ENCODE data around the gene ZNF526.
A peak's percentile ranks its signal among the peaks of the same experiment; 100 is the strongest.

ZNF526 gene

DNA sequence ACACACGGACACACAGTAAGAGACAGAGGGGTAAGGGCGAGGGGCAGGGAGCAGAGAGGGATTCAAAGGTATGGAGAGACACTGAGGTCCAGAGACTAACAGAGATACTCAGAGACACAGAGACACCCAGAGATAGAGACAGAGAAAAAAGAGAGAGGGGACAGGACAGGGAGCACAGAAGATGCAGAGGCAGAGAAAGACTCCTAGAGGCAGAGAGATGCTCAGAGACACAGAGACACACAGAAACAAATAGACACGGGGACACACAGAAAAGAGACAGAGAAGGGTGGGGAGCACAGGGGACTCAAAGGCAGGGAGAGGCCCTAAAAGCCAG lies 42.5 kb upstream of the ZNF526 start:
- no peaks in the 10 kb centered on the region for H3K79me2 ChIP-seq (ENCODE audit: insufficient read depth, low read length)
- peaks cover 3% of the 10 kb centered on the region; the same call in 1 of the 2 replicates for H3K27me3 ChIP-seq (ENCODE audit: insufficient read depth, low read length)
- H2AFZ ChIP-seq (ENCODE audit: low read length), result no peak overlapping the region
- no peak overlapping the region for H3K27ac ChIP-seq (ENCODE audit: low read depth, low read length, poor library complexity, severe bottlenecking)
- H3K9me3 ChIP-seq (ENCODE audit: low read length), result no peaks in the 10 kb centered on the region
- no peak for TF ChIP-seq EZH2 (IDR thresholded peaks at IDR 0.05; ENCODE audit: borderline replicate concordance, low read length)
- TF ChIP-seq, protein P1, sequence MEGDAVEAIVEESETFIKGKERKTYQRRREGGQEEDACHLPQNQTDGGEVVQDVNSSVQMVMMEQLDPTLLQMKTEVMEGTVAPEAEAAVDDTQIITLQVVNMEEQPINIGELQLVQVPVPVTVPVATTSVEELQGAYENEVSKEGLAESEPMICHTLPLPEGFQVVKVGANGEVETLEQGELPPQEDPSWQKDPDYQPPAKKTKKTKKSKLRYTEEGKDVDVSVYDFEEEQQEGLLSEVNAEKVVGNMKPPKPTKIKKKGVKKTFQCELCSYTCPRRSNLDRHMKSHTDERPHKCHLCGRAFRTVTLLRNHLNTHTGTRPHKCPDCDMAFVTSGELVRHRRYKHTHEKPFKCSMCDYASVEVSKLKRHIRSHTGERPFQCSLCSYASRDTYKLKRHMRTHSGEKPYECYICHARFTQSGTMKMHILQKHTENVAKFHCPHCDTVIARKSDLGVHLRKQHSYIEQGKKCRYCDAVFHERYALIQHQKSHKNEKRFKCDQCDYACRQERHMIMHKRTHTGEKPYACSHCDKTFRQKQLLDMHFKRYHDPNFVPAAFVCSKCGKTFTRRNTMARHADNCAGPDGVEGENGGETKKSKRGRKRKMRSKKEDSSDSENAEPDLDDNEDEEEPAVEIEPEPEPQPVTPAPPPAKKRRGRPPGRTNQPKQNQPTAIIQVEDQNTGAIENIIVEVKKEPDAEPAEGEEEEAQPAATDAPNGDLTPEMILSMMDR (IDR thresholded peaks at IDR 0.05; ENCODE audit: low read length), result no peak
- no peak overlapping the region; the same call in 1 of the 2 replicates for H3K9ac ChIP-seq (ENCODE audit: low read length)
- H3K36me3 ChIP-seq (ENCODE audit: insufficient read depth, low read length), result no peaks in the 10 kb centered on the region
- peaks cover 14% of the 10 kb centered on the region for H3K4me1 ChIP-seq (ENCODE audit: insufficient read depth, low read length, severe bottlenecking)
- H3K4me3 ChIP-seq (ENCODE audit: low read depth, low read length, poor library complexity, severe bottlenecking), result peak overlapping the region; percentile 48
- no peaks in the 10 kb centered on the region for H4K20me1 ChIP-seq (ENCODE audit: insufficient read depth, low read length)
- H3K4me2 ChIP-seq (ENCODE audit: low read length), result peak overlapping the region; percentile 60
- H3F3A ChIP-seq (ENCODE audit: insufficient read depth, low read length), result 0 out of 2 replicates have a peak, but pooled peaks cover 5% of the 10 kb centered on the region
- H3K9me2 ChIP-seq (ENCODE audit: low read depth, low read length), result no peaks in the 10 kb centered on the region

DNA sequence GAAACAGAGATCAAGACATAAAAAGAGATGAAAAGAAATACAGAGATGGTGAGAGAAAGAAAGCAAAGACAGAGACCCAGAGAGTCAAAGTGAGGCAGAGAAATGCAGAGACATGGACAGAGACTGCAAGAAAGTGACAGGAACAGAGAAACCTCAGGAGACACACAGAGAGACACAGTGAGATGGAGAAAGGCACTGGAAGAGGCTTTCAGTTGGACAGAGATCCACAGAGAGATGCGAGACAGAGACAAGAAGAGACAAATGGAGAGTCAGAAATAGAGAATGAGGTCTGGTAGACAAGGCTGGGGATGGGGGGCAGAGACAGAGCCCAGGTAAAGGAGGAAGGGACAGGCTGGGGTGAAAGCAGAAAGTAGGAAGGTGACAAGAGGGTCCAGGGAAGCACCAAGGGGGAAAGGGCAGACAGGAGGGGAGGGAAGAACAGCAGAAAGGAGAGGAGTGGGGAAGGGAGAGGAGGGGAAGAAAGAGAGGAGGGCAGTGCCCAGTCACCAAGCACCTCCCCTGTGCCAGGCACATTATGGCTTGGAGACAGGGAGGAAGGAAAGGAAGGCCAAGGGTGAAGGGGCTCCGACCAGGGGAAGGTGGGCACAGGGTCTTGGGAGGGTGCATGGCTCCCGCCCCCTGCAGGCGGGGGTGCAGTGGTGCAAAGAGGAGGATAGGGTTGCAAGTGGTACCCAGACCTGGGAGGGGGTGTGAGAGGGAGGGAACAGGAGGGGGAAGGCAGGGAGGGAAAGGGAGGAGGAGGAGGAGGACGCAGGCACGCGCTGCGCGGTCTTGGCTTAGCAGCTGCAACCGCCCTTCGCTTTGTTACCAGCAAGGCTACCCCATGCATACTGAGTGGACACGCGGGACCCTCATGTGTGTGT lies 41.1 kb upstream of the ZNF526 start:
- no peak overlapping the region for H3K27ac ChIP-seq (ENCODE audit: low read depth, low read length, poor library complexity, severe bottlenecking)
- H3K9me3 ChIP-seq (ENCODE audit: low read length), result no peaks in the 10 kb centered on the region
- no peaks in the 10 kb centered on the region for H3K36me3 ChIP-seq (ENCODE audit: insufficient read depth, low read length)
- H3K9me2 ChIP-seq (ENCODE audit: low read depth, low read length), result no peaks in the 10 kb centered on the region
- TF ChIP-seq, protein P1 (IDR thresholded peaks at IDR 0.05; ENCODE audit: low read length), result peak; percentile 63
- TF ChIP-seq EZH2 (IDR thresholded peaks at IDR 0.05; ENCODE audit: borderline replicate concordance, low read length), result no peak
- H3K4me2 ChIP-seq (ENCODE audit: low read length), result no peak overlapping the region
- no peaks in the 10 kb centered on the region for H4K20me1 ChIP-seq (ENCODE audit: insufficient read depth, low read length)
- H3F3A ChIP-seq (ENCODE audit: insufficient read depth, low read length), result 0 out of 2 replicates have a peak, but pooled peaks cover 5% of the 10 kb centered on the region
- no peaks in the 10 kb centered on the region for H3K79me2 ChIP-seq (ENCODE audit: insufficient read depth, low read length)
- H3K4me1 ChIP-seq (ENCODE audit: insufficient read depth, low read length, severe bottlenecking), result peaks cover 14% of the 10 kb centered on the region
- no peak overlapping the region for H3K9ac ChIP-seq (ENCODE audit: low read length)
- H3K27me3 ChIP-seq (ENCODE audit: insufficient read depth, low read length), result peaks cover 3% of the 10 kb centered on the region; the same call in 1 of the 2 replicates
- H2AFZ ChIP-seq (ENCODE audit: low read length), result no peak overlapping the region
- no peak overlapping the region for H3K4me3 ChIP-seq (ENCODE audit: low read depth, low read length, poor library complexity, severe bottlenecking)

- H3K9me3 ChIP-seq (ENCODE audit: low read length), result no peaks in the 10 kb centered on the region
- H2AFZ ChIP-seq (ENCODE audit: low read length), result no peak overlapping the region
- no peaks in the 10 kb centered on the region for H3K27me3 ChIP-seq (ENCODE audit: insufficient read depth, low read length)
- H3K4me1 ChIP-seq (ENCODE audit: insufficient read depth, low read length, severe bottlenecking), result no peaks in the 10 kb centered on the region
- no peaks in the 10 kb centered on the region for H3K9me2 ChIP-seq (ENCODE audit: low read depth, low read length)
- no peak overlapping the region for H3K4me2 ChIP-seq (ENCODE audit: low read length)
- H3K79me2 ChIP-seq (ENCODE audit: insufficient read depth, low read length), result no peaks in the 10 kb centered on the region
- no peaks in the 10 kb centered on the region for H3F3A ChIP-seq (ENCODE audit: insufficient read depth, low read length)
- TF ChIP-seq, protein P1 (IDR thresholded peaks at IDR 0.05; ENCODE audit: low read length), result peak; percentile 93
- TF ChIP-seq EZH2 (IDR thresholded peaks at IDR 0.05; ENCODE audit: borderline replicate concordance, low read length), result no peak
- H4K20me1 ChIP-seq (ENCODE audit: insufficient read depth, low read length), result no peaks in the 10 kb centered on the region
- no peak overlapping the region for H3K27ac ChIP-seq (ENCODE audit: low read depth, low read length, poor library complexity, severe bottlenecking)
- H3K4me3 ChIP-seq (ENCODE audit: low read depth, low read length, poor library complexity, severe bottlenecking), result no peak overlapping the region
- no peaks in the 10 kb centered on the region for H3K36me3 ChIP-seq (ENCODE audit: insufficient read depth, low read length)
- no peak overlapping the region for H3K9ac ChIP-seq (ENCODE audit: low read length)
Observed at GRCh38 chr19:42184401-42184861, 35.7 kb upstream of the ZNF526 start.
